ENCODE results near the gene CCDC149.

Gene CCDC149

GRCh38 chr4:24920008-24920407, 7.2 kb upstream of the CCDC149 start:
- Histone ChIP-seq H3K27ac (ENCODE audit: low read depth, low read length) (no peak overlapping the region), H3K4me3 (ENCODE audit: low read depth, low read length) (no peak overlapping the region), H2BK12ac (ENCODE audit: low read length) (no peak overlapping the region), H3K36me3 (ENCODE audit: control insufficient read depth in 1 of 2, insufficient read depth in 2 of 2, low read length in 2 of 2) (no peaks in the 10 kb centered on the region), H3K4me2 (ENCODE audit: low read length) (no peak overlapping the region), H2AK5ac (ENCODE audit: low read length) (no peak overlapping the region), H2BK5ac (ENCODE audit: low read depth, low read length, poor library complexity) (no peak overlapping the region), H3K14ac (ENCODE audit: low read length) (no peak overlapping the region), H3K4ac (ENCODE audit: low read depth, low read length) (no peak overlapping the region), H3K9me3 (ENCODE audit: insufficient read depth, low read depth, low read length) (peaks cover 2% of the 10 kb centered on the region), H3K23ac (ENCODE audit: low read length) (no peak overlapping the region), H3K27me3 (ENCODE audit: insufficient read depth, low read length) (no peaks in the 10 kb centered on the region), H4K8ac (ENCODE audit: low read depth, low read length) (no peak overlapping the region), H4K12ac (ENCODE audit: low read depth, low read length) (no peak overlapping the region), H4K91ac (ENCODE audit: low read depth, low read length) (no peak overlapping the region), H3K18ac (ENCODE audit: low read length) (no peak overlapping the region), H3K4me1 (ENCODE audit: control insufficient read depth in 1 of 2, insufficient read depth in 2 of 2, low read length in 2 of 2) (no peaks in the 10 kb centered on the region), H3K9ac (ENCODE audit: low read length) (no peak overlapping the region), H3K79me2 (ENCODE audit: control insufficient read depth, insufficient read depth, low read length, poor library complexity) (no peaks in the 10 kb centered on the region), H2BK120ac (ENCODE audit: insufficient read depth, low read length, poor library complexity) (no peak overlapping the region), H2AFZ (ENCODE audit: insufficient read depth, low read length, poor library complexity) (no peak overlapping the region), H3K79me1 (ENCODE audit: low read length) (no peaks in the 10 kb centered on the region)
- DNase-seq: no peak
- no CpG with 5 or more reads among the region's 2 CpGs for WGBS (ENCODE audit: extremely low coverage, insufficient coverage, insufficient read length)

- Histone ChIP-seq H2BK5ac (ENCODE audit: low read depth, low read length, poor library complexity) (no peak overlapping the region), H3K23ac (ENCODE audit: low read length) (no peak overlapping the region), H2BK12ac (ENCODE audit: low read length) (no peak overlapping the region), H2BK120ac (ENCODE audit: insufficient read depth, low read length, poor library complexity) (no peak overlapping the region), H3K14ac (ENCODE audit: low read length) (no peak overlapping the region), H4K12ac (ENCODE audit: low read depth, low read length) (no peak overlapping the region), H3K4me2 (ENCODE audit: low read length) (no peak overlapping the region), H3K4ac (ENCODE audit: low read depth, low read length) (no peak overlapping the region), H3K79me2 (ENCODE audit: control insufficient read depth, insufficient read depth, low read length, poor library complexity) (peaks cover 2% of the 10 kb centered on the region), H3K27me3 (ENCODE audit: insufficient read depth, low read length) (no peaks in the 10 kb centered on the region), H3K4me3 (ENCODE audit: low read depth, low read length) (no peak overlapping the region), H3K9me3 (ENCODE audit: insufficient read depth, low read depth, low read length) (peaks cover 2% of the 10 kb centered on the region), H2AFZ (ENCODE audit: insufficient read depth, low read length, poor library complexity) (no peak overlapping the region), H3K9ac (ENCODE audit: low read length) (no peak overlapping the region), H2AK5ac (ENCODE audit: low read length) (no peak overlapping the region), H3K79me1 (ENCODE audit: low read length) (peaks cover 5% of the 10 kb centered on the region), H3K27ac (ENCODE audit: low read depth, low read length) (no peak overlapping the region), H3K36me3 (ENCODE audit: control insufficient read depth in 1 of 2, insufficient read depth in 2 of 2, low read length in 2 of 2) (no peaks in the 10 kb centered on the region), H3K4me1 (ENCODE audit: control insufficient read depth in 1 of 2, insufficient read depth in 2 of 2, low read length in 2 of 2) (peaks cover 0 to 4% of the 10 kb centered on the region in 2 experiments), H4K91ac (ENCODE audit: low read depth, low read length) (no peak overlapping the region), H4K8ac (ENCODE audit: low read depth, low read length) (no peak overlapping the region), H3K18ac (ENCODE audit: low read length) (no peak overlapping the region)
- no CpG with 5 or more reads among the region's 20 CpGs for WGBS (ENCODE audit: extremely low coverage, insufficient coverage, insufficient read length)
- no peak for DNase-seq
These were observed 4.4 kb upstream of the CCDC149 start for GRCh38 chr4:24917076-24917856.

- Histone ChIP-seq H3K4me1 (ENCODE audit: control insufficient read depth in 1 of 2, insufficient read depth in 2 of 2, low read length in 2 of 2) (peaks cover 0 to 7% of the 10 kb centered on the region in 2 experiments), H3K79me2 (ENCODE audit: control insufficient read depth, insufficient read depth, low read length, poor library complexity) (peaks cover 2% of the 10 kb centered on the region), H3K79me1 (ENCODE audit: low read length) (peaks cover 6% of the 10 kb centered on the region), H3K18ac (ENCODE audit: low read length) (no peak overlapping the region), H4K12ac (ENCODE audit: low read depth, low read length) (no peak overlapping the region), H3K9ac (ENCODE audit: low read length) (no peak overlapping the region), H3K9me3 (ENCODE audit: insufficient read depth, low read depth, low read length) (peaks cover 2% of the 10 kb centered on the region), H2AFZ (ENCODE audit: insufficient read depth, low read length, poor library complexity) (no peak overlapping the region), H2BK120ac (ENCODE audit: insufficient read depth, low read length, poor library complexity) (no peak overlapping the region), H4K8ac (ENCODE audit: low read depth, low read length) (no peak overlapping the region), H2AK5ac (ENCODE audit: low read length) (no peak overlapping the region), H3K4me3 (ENCODE audit: low read depth, low read length) (no peak overlapping the region), H3K36me3 (ENCODE audit: control insufficient read depth in 1 of 2, insufficient read depth in 2 of 2, low read length in 2 of 2) (peaks cover 0 to 2% of the 10 kb centered on the region in 2 experiments), H2BK12ac (ENCODE audit: low read length) (no peak overlapping the region), H3K27ac (ENCODE audit: low read depth, low read length) (no peak overlapping the region), H3K23ac (ENCODE audit: low read length) (no peak overlapping the region), H4K91ac (ENCODE audit: low read depth, low read length) (no peak overlapping the region), H2BK5ac (ENCODE audit: low read depth, low read length, poor library complexity) (no peak overlapping the region), H3K4ac (ENCODE audit: low read depth, low read length) (no peak overlapping the region), H3K14ac (ENCODE audit: low read length) (no peak overlapping the region), H3K4me2 (ENCODE audit: low read length) (no peak overlapping the region), H3K27me3 (ENCODE audit: insufficient read depth, low read length) (no peaks in the 10 kb centered on the region)
- DNase-seq: no peak
- no CpG with 5 or more reads among the region's 8 CpGs for WGBS (ENCODE audit: extremely low coverage, insufficient coverage, insufficient read length)
These were observed 2.5 kb upstream of the CCDC149 start for GRCh38 chr4:24915121-24915922.

GRCh38 chr4:24914460-24914859, 1.6 kb upstream of the CCDC149 start:
- H3K27me3 ChIP-seq (ENCODE audit: insufficient read depth, low read length): no peaks in the 10 kb centered on the region
- no peak overlapping the region for H3K4ac ChIP-seq (ENCODE audit: low read depth, low read length)
- H2BK120ac ChIP-seq (ENCODE audit: insufficient read depth, low read length, poor library complexity): no peak overlapping the region
- no CpG with 5 or more reads among the region's 6 CpGs for WGBS (ENCODE audit: extremely low coverage, insufficient coverage, insufficient read length)
- peaks cover 0 to 7% of the 10 kb centered on the region in 2 experiments for H3K4me1 ChIP-seq (ENCODE audit: control insufficient read depth in 1 of 2, insufficient read depth in 2 of 2, low read length in 2 of 2)
- no peak overlapping the region for H3K18ac ChIP-seq (ENCODE audit: low read length)
- H2BK12ac ChIP-seq (ENCODE audit: low read length): no peak overlapping the region
- H2AFZ ChIP-seq (ENCODE audit: insufficient read depth, low read length, poor library complexity): no peak overlapping the region
- H3K27ac ChIP-seq (ENCODE audit: low read depth, low read length): no peak overlapping the region
- H3K79me2 ChIP-seq (ENCODE audit: control insufficient read depth, insufficient read depth, low read length, poor library complexity): peaks cover 2% of the 10 kb centered on the region
- no peak overlapping the region for H3K4me3 ChIP-seq (ENCODE audit: low read depth, low read length)
- H3K79me1 ChIP-seq (ENCODE audit: low read length): peaks cover 6% of the 10 kb centered on the region
- peaks cover 2 to 5% of the 10 kb centered on the region in 2 experiments for H3K36me3 ChIP-seq (ENCODE audit: control insufficient read depth in 1 of 2, insufficient read depth in 2 of 2, low read length in 2 of 2)
- no peak overlapping the region for H3K14ac ChIP-seq (ENCODE audit: low read length)
- H2BK5ac ChIP-seq (ENCODE audit: low read depth, low read length, poor library complexity): no peak overlapping the region
- H3K4me2 ChIP-seq (ENCODE audit: low read length): no peak overlapping the region
- H3K23ac ChIP-seq (ENCODE audit: low read length): no peak overlapping the region
- no peak overlapping the region for H4K8ac ChIP-seq (ENCODE audit: low read depth, low read length)
- H3K9ac ChIP-seq (ENCODE audit: low read length): no peak overlapping the region
- H4K91ac ChIP-seq (ENCODE audit: low read depth, low read length): no peak overlapping the region
- no peak for DNase-seq
- no peak overlapping the region for H2AK5ac ChIP-seq (ENCODE audit: low read length)
- H3K9me3 ChIP-seq (ENCODE audit: insufficient read depth, low read depth, low read length): peaks cover 1% of the 10 kb centered on the region
- no peak overlapping the region for H4K12ac ChIP-seq (ENCODE audit: low read depth, low read length)
